Measurements from ENCODE around the gene DTD2. TPM values are rescaled to one million over a fixed set of nuclear protein-coding genes. Genes with fewer than 3 reads are reported as not detected.

Gene DTD2
- total RNA-seq (2012; rRNA removed) (24.9 and 46.1 TPM in 2 replicates), polyA plus RNA-seq (2012; rRNA removed) (13.4 and 16.9 TPM in 2 replicates), Bru-seq, nascent RNA (percentile 68 among the genes with signal in this experiment), BruChase-seq, experiment 1, labeled RNA remaining after a 6-hour chase (percentile 94 among the genes with signal in this experiment), BruChase-seq, experiment 2, labeled RNA remaining after a 2-hour chase (percentile 90 among the genes with signal in this experiment)
- polyA plus RNA-seq (2012; cell fraction: cytosol; rRNA removed): 8.7 and 16.7 TPM in 2 replicates
- polyA plus RNA-seq (2012; cell fraction: nucleus; rRNA removed; ENCODE audit: low replicate concordance): 5.2 and 8.1 TPM in 2 replicates
- long read RNA-seq, partial matches to known transcripts: 1 of 4 reads
- long read RNA-seq, other reads (novel, unspliced or antisense): 0 of 4 reads

- 0 out of 2 replicates have a peak, but pooled peaks have one; percentile 73 for TF ChIP-seq CHD1 (IDR thresholded peaks at IDR 0.05; ENCODE audit: low read depth, low read length)
- TF ChIP-seq MAZ (IDR thresholded peaks at IDR 0.05; ENCODE audit: borderline replicate concordance, low read depth, low read length): peak; percentile 94; the same call in 1 of the 2 replicates
- TF ChIP-seq BHLHE40 (IDR thresholded peaks at IDR 0.05; ENCODE audit: low read depth, low read length): 0 out of 2 replicates have a peak, but pooled peaks have one; percentile 14
- TF ChIP-seq, protein P1, sequence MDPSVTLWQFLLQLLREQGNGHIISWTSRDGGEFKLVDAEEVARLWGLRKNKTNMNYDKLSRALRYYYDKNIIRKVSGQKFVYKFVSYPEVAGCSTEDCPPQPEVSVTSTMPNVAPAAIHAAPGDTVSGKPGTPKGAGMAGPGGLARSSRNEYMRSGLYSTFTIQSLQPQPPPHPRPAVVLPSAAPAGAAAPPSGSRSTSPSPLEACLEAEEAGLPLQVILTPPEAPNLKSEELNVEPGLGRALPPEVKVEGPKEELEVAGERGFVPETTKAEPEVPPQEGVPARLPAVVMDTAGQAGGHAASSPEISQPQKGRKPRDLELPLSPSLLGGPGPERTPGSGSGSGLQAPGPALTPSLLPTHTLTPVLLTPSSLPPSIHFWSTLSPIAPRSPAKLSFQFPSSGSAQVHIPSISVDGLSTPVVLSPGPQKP (IDR thresholded peaks at IDR 0.05; ENCODE audit: borderline replicate concordance, low read depth, low read length): no peak
- TF ChIP-seq RFX5 (IDR thresholded peaks at IDR 0.05; ENCODE audit: low read depth, low read length): no peak
- no peak for TF ChIP-seq RCOR1 (IDR thresholded peaks at IDR 0.05; ENCODE audit: insufficient replicate concordance, low read length)
- peak; percentile 94; the same call in 1 of the 2 replicates for TF ChIP-seq MXI1 (IDR thresholded peaks at IDR 0.05; ENCODE audit: borderline replicate concordance, low read depth, low read length)
- peak; percentile 81 for TF ChIP-seq POLR2A (IDR thresholded peaks at IDR 0.05; ENCODE audit: low read depth, low read length)
- ATAC-seq (ENCODE audit: low read depth) (peak; percentile 99), DNase-seq (peak; percentile 92)
- peak within 1 kb of the TSS; percentile 92 for H2AK9ac ChIP-seq (replicated peaks; ENCODE audit: low read depth, low read length, poor library complexity)
- H2BK15ac ChIP-seq (ENCODE audit: low read depth, low read length): peak within 1 kb of the TSS; percentile 99; the same call in 2 of the 3 replicates
- ChIA-PET POLR2A (ENCODE audit: unreplicated experiment) (interaction anchor here (0.6 to 0.7 kb wide), 2 partner anchors 498 to 615 kb away, joined by 3 read pairs; no protein-coding TSS in a partner anchor), CTCF (interaction anchor here (0.5 kb wide), 1 partner anchor 44 kb away, joined by 3 read pairs; no protein-coding TSS in a partner anchor)
- peak within 1 kb of the TSS; percentile 77 for H3K4me3 ChIP-seq (ENCODE audit: insufficient read depth, low read depth, low read length)
- H3K4me1 ChIP-seq (ENCODE audit: control insufficient read depth, insufficient read depth, low read length): peaks cover 2% of the 10 kb centered on the region; the same call in 1 of the 2 replicates
- peak within 1 kb of the TSS; percentile 99 for H3K14ac ChIP-seq (replicated peaks; ENCODE audit: low read depth, low read length)
- peak within 1 kb of the TSS; percentile 96 for H3K56ac ChIP-seq (ENCODE audit: extremely low read depth, insufficient read depth, low read length)
- H3K4me2 ChIP-seq (ENCODE audit: low read depth, low read length): peak within 1 kb of the TSS; percentile 93
- H3K9ac ChIP-seq (ENCODE audit: low read depth, low read length): peak within 1 kb of the TSS; percentile 97
- H3K79me1 ChIP-seq (ENCODE audit: low read depth in 1 of 2, low read length in 2 of 2): peaks cover 9% of the 10 kb centered on the region in 2 experiments; a peak in 3 of 4 replicates
- no peaks in the 10 kb centered on the region for H3K27me3 ChIP-seq (ENCODE audit: control insufficient read depth, insufficient read depth, low read length)
- dilution Hi-C loops (cut with HindIII; ENCODE audit: low sequenced_read_pairs, unreplicated experiment) (no loop called here), intact Hi-C loops (cut with micrococcal nuclease) (loop anchor here (5.0 kb wide), 1 partner anchor 1105 kb away; no protein-coding TSS in a partner anchor), in situ Hi-C loops (cut with MboI; ENCODE audit: low sequenced_read_pairs) (no loop called here)
- peak within 1 kb of the TSS; percentile 100 for H2AFZ ChIP-seq (replicated peaks; ENCODE audit: low read length, poor library complexity)
- H4K8ac ChIP-seq (ENCODE audit: low read depth in 2 of 2, low read length in 2 of 2): peak within 1 kb of the TSS; percentile 90 to 97
- peak within 1 kb of the TSS; percentile 98 for H3K4ac ChIP-seq (ENCODE audit: low read depth, low read length)
- H2BK120ac ChIP-seq (ENCODE audit: low read depth, low read length): peak within 1 kb of the TSS; percentile 77
- peak within 1 kb of the TSS; percentile 100 for H3K23ac ChIP-seq (ENCODE audit: low read depth, low read length)
- H4K5ac ChIP-seq (ENCODE audit: low read depth, low read length): peak within 1 kb of the TSS; percentile 68
- H3K36me3 ChIP-seq (ENCODE audit: control insufficient read depth, insufficient read depth, low read length): peaks cover 1% of the 10 kb centered on the region; the same call in 1 of the 2 replicates
- peak within 1 kb of the TSS; percentile 65 for H2BK20ac ChIP-seq (ENCODE audit: low read depth, low read length)
- no peaks in the 10 kb centered on the region for H3K9me1 ChIP-seq (ENCODE audit: insufficient read depth, low read length)
- WGBS, 2 experiments (ENCODE audit: extremely low coverage in 2 of 2, insufficient read length in 1 of 2): 1% methylated on average over 26 of the region's 70 CpGs; no CpG with 5 or more reads in 1 of the 2 experiments
- peak within 1 kb of the TSS; percentile 93 for H2BK5ac ChIP-seq (ENCODE audit: low read depth, low read length, poor library complexity, severe bottlenecking)
- peak within 1 kb of the TSS; percentile 51 for H3K18ac ChIP-seq (ENCODE audit: low read depth, low read length)
- H4K20me1 ChIP-seq (ENCODE audit: insufficient read depth, low read length): no peaks in the 10 kb centered on the region
- TSS peak; percentile 60 for BruUV-seq (replicated peaks)
- H3K27ac ChIP-seq (ENCODE audit: insufficient read depth, low read length): peak within 1 kb of the TSS; percentile 97
- no peaks in the 10 kb centered on the region for H3K9me3 ChIP-seq (ENCODE audit: control insufficient read depth, insufficient read depth, low read length)
- peak within 1 kb of the TSS; percentile 95 for H4K91ac ChIP-seq (ENCODE audit: insufficient read depth, low read depth, low read length)
- peak within 1 kb of the TSS; percentile 83 for H2AK5ac ChIP-seq (ENCODE audit: low read depth, low read length)
Observed at GRCh38 chr14:31456841-31457664, at the start of gene DTD2. Gene DTD2, minus strand, starts transcription at chr14:31457506. Its CDS starts 113 bp downstream, at chr14:31457393.
